ENCODE measurements around the gene NUS1.
"Not testable (repeated sequence)": the region's sequence is repeated elsewhere in the genome, so short reads cannot be mapped to it uniquely, and the experiment has no call there.

Gene NUS1

DNA sequence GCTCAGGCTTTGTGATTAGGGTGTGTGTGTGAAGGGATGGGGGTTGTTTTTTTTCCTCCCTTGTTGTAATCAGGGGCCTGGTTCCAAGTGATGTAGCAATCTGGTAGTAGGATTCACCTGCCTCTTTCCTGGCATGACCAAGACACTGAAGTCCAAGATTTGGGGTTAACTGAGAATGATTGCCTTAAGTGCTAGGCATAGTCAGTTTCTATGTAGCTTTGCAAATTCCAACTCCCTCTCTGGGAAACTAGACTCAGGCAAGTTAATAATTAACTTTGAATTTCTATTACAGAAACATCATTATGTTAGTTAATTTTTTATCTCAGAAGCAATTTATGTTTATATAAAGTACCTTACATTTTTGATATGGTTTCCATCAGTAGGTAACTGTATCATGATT is 43.6 kb downstream of the NUS1 start:
- no peak for DNase-seq (ENCODE audit: low read depth)

DNA sequence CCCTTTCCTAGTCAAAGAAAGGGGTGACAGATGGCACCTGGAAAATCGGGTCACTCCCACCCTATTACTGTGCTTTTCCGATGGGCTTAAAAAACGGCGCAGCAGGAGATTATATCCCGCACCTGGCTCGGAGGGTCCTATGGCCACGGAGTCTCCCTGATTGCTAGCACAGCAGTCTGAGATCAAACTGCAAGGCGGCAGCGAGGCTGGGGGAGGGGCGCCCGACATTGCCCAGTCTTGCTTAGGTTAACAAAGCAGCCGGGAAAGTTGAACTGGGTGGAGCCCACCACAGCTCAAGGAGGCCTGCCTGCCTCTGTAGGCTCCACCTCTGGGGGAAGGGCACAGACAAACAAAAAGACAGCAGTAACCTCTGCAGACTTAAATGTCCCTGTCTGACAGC is 46.3 kb downstream of the NUS1 start:
- not testable (repeated sequence) for DNase-seq (ENCODE audit: low read depth)

DNA sequence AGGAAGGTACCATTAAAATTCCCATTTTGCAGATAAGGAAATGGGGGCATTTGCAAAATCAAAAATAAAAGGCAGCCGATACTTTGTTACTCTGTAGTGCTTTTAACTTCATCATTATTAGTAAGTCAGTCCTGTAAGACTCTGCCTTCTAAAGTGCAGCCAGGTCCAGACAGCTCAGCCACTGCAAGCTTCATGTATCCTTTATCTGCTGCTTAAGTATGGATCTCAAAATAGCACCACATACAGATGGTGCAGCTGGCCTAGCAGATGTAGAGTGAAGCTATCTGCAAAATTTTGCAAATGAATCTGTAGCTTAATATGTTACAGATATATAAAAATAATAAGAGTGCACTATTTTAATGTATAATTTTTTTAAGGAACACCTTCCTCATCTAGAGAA is 53.4 kb downstream of the NUS1 start:
- no peak for DNase-seq (ENCODE audit: low read depth)

DNA sequence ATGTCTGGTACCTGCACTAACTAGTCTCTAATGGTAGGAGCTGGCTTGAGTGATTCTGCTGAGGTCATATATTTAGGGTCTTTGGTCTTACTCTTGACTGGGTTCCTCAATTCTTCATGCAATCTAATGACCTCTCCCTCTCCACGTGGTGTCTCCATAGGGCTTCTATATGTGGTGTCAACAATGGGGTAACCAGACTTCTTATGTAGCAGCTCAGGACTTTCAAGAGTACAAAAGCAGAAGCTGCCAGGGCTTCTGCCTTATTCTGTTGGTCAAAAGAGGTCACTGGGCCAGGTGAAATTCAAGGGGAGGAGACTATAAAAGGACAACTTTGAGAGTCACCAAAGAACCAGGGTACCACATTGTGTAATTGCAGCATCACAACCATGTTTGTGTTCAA is 54.3 kb downstream of the NUS1 start:
- DNase-seq (ENCODE audit: low read depth), result no peak

DNA sequence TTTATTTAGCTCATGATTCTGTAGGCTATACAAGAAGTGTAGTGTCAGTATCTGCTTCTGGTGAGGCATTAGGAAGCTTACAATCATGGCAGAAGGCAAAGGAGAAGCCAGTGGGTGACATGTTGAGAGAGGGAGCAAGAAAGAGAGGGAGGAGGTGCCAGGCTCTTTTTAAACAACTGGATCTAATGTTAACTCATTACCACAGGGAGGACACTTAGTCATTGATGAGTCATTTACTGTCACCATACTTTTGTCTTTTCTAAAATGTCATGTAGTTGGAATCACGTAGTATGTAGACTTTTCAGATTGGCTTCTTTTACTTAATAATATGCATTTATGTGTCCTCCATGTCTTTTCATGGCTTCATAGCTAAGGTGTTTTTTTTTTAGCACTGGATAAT is 58.1 kb downstream of the NUS1 start:
- no peak for DNase-seq (ENCODE audit: low read depth)

DNA sequence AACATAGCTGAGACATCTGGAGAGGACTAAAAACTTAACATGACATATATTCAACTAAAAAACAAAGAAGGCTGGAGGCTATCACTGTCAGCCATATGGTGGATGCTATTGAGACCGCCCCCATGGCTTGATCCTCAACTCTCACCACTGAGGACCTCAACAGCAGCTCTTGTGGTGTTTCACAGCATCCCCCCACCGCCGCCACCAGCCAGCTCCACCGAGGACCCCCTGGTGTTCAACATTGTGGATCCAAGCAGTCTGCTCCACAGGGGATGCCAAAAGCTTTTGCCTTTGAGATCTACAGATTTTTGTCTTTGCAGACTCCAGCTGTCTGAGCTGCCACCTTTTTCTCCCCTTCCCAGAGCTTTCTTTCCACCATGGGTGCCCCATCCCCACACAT is 64.6 kb downstream of the NUS1 start:
- DNase-seq (ENCODE audit: low read depth), result no peak

DNA sequence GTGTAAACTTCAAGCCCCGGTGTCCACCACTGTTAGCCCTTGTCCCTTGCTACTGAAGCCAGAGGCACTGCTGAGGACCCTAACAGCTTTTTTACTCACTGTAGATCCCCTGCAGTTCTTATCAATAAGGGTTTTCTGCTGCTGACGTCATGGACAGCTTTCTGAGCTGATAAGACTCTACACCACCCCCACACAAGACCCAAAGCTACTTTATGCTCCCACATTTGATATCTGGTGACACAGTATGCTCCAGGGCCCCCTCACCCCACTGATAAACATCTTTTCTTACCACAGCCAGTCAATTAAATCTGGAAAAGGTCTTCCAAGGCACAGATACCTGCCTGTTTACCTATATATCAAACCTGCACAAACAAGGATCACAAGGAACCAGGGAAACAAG is 65.3 kb downstream of the NUS1 start:
- DNase-seq (ENCODE audit: low read depth), result no peak

DNA sequence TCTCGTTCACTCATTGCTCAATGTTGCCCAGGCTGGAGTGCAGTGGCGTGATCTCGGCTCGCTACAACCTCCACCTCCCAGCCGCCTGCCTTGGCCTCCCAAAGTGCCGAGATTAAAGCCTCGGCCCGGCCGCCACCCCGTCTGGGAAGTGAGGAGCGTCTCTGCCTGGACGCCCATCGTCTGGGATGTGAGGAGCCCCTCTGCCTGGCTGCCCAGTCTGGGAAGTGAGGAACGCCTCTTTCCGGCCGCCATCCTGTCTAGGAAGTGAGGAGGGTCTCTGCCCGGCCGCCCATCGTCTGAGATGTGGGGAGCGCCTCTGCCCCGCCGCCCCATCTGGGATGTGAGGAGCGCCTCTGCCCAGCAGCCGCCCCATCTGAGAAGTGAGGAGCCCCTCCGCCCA is 75.4 kb downstream of the NUS1 start:
- DNase-seq (ENCODE audit: low read depth), result not testable (repeated sequence)

Data from GM04504 (cell line).